WTC11 (cell line): ENCODE data around the gene KCNG1. TPM values are rescaled to one million over a fixed set of nuclear protein-coding genes. Genes with fewer than 3 reads are reported as not detected.

ENCODE experiments used
- ATAC-seq: fragments of 200-7000 bp; cut with Tn5 transposase; 2 replicates; pipeline ENCODE4 v1.10.0; 2021; ENCODE audit warnings: mild to moderate bottlenecking, moderate library complexity
- CTCF ChIA-PET: fragments of 300-600 bp; sonication (Branson Sonifier 250); formaldehyde crosslinking; loops from one replicate; lab custom pipeline; 2021; ENCODE audit warnings: antibody characterized with exemption; lab: Charles Lee
- POLR2A ChIA-PET: fragments of 350-600 bp; sonication (Branson Sonifier 250); formaldehyde crosslinking; loops from one replicate; lab custom pipeline; 2021; ENCODE audit warnings: antibody characterized with exemption; lab: Charles Lee
- DNase-seq: peaks from one replicate; pipeline ENCODE4 v3.0.0; 2021; ENCODE audit warnings: low spot score
- H3K27ac Mint-ChIP-seq: 2 replicates; pipeline ENCODE4 v1.8.0; 2021; ENCODE audit warnings: mixed read lengths
- H3K27me3 Mint-ChIP-seq: 2 replicates; pipeline ENCODE4 v1.8.0; 2021; ENCODE audit warnings: low read depth, mild to moderate bottlenecking, moderate library complexity, mixed read lengths
- H3K36me3 Mint-ChIP-seq: 2 replicates; pipeline ENCODE4 v1.8.0; 2021; ENCODE audit warnings: mixed read lengths
- H3K4me1 Mint-ChIP-seq: 2 replicates; pipeline ENCODE4 v1.8.0; 2022; ENCODE audit warnings: mixed read lengths
- H3K4me3 Mint-ChIP-seq: 2 replicates; pipeline ENCODE4 v1.8.0; 2021; ENCODE audit warnings: mild to moderate bottlenecking, moderate library complexity, mixed read lengths
- H3K9me3 Mint-ChIP-seq: 2 replicates; pipeline ENCODE4 v1.8.0; 2021; ENCODE audit warnings: mixed read lengths
- E2F1 ChIP-seq: sonication (generic); formaldehyde crosslinking; IDR thresholded peaks from 2 replicates; pipeline ENCODE4 v1.8.0; 2022; ENCODE audit warnings: mild to moderate bottlenecking, missing genetic modification reagents
- ERG ChIP-seq: fragments of 250-450 bp; sonication (Bioruptor Pico); IDR thresholded peaks from 2 replicates; pipeline ENCODE4 v1.8.0; 2021; ENCODE audit warnings: mild to moderate bottlenecking
- FOXP4 ChIP-seq: sonication (generic); formaldehyde crosslinking; IDR thresholded peaks from 2 replicates; pipeline ENCODE4 v1.8.0; 2022; ENCODE audit warnings: mild to moderate bottlenecking, missing genetic modification reagents
- GTF2I ChIP-seq: fragments of 250-450 bp; sonication (Bioruptor Pico); conservative IDR thresholded peaks from 2 replicates; pipeline ENCODE4 v1.4.0; 2021; ENCODE audit warnings: mild to moderate bottlenecking
- MLX ChIP-seq: sonication (generic); formaldehyde crosslinking; IDR thresholded peaks from 2 replicates; pipeline ENCODE4 v1.8.1; 2023; ENCODE audit warnings: mild to moderate bottlenecking, missing genetic modification reagents, moderate library complexity
- RORB ChIP-seq: fragments of 250-450 bp; sonication (Bioruptor Pico); IDR thresholded peaks from 2 replicates; pipeline ENCODE4 v1.9.0; 2021; ENCODE audit warnings: mild to moderate bottlenecking
- SOX15 ChIP-seq: fragments of 250-450 bp; sonication (Bioruptor Pico); IDR thresholded peaks from 2 replicates; pipeline ENCODE4 v1.9.0; 2021; ENCODE audit warnings: mild to moderate bottlenecking
- ZBTB21 ChIP-seq: sonication (generic); formaldehyde crosslinking; IDR thresholded peaks from 2 replicates; pipeline ENCODE4 v1.8.1; 2023; ENCODE audit warnings: mild to moderate bottlenecking, missing genetic modification reagents, borderline replicate concordance
- ZBTB43 ChIP-seq: sonication (generic); formaldehyde crosslinking; IDR thresholded peaks from 2 replicates; pipeline ENCODE4 v1.8.1; 2023; ENCODE audit warnings: mild to moderate bottlenecking, missing genetic modification reagents
- ZNF138 ChIP-seq: sonication (generic); formaldehyde crosslinking; conservative IDR thresholded peaks from 2 replicates; pipeline ENCODE4 v1.8.1; 2022; ENCODE audit warnings: mild to moderate bottlenecking, moderate library complexity, missing genetic modification reagents
- ZNF532 ChIP-seq: fragments of 250-450 bp; sonication (Bioruptor Pico); IDR thresholded peaks from 2 replicates; pipeline ENCODE4 v1.9.0; 2021; ENCODE audit warnings: mild to moderate bottlenecking, borderline replicate concordance
- total RNA-seq: library from RNA; stranded (reverse); gene quantifications from 3 replicates; pipeline ENCODE4 v1.2.3, GENCODE V29; 2021
- TF ChIP-seq, protein P1 (sequence below): sonication (generic); formaldehyde crosslinking; conservative IDR thresholded peaks from 2 replicates; pipeline ENCODE4 v1.8.1; 2023; ENCODE audit warnings: mild to moderate bottlenecking, low read depth, missing genetic modification reagents, moderate library complexity
- TF ChIP-seq, protein P2 (sequence below): fragments of 200-600 bp; IDR thresholded peaks from 2 replicates; pipeline ENCODE4 v1.8.0; 2022; ENCODE audit warnings: antibody characterized with exemption

KCNG1 gene
- total RNA-seq, 1 experiment from 2014 or later, result 34.6 TPM

DNA sequence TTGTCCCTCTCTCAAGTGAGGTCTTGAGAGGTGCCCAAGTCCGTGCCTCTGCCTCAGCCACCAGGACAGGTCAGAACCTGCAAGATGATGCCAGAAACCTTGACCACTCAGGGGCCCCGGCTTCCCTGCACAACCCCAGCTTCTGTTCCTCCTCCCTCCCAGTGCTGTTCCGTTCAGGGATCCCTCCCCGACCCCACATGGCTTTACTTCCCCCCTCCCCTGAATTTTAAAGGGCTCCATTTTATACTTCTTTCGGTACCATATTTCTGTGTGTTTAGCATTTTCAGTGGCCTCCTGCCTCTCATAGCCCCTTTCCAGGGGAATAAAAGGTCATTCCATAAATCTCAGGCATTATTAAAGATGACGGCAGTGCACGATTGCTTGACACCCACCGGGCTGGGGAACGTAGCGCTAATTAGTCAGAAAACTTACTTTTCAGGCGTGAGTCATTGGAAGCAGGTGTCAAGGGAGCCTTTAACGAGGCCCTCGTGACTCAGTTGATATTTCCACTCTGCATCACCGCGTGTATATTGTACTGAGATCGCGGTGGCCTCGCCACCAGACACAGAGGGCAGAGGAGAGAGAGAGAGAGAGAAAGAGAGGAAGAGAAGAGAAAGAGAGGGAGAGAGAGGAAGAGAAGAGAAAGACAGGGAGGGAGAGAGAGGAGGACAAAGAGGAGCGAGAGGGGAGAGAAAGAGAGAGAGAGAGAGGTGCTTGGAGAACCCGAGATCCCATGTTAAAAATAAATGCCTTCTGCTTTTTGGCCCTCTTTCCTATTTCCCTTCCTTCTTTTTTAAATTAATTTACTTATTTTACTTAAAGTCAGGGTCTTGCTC is 21.3 kb downstream of the KCNG1 start (continued):
- TF ChIP-seq E2F1 (CRISPR knock-in tag), result no peak
- no peak for TF ChIP-seq ZNF532 (CRISPR knock-in tag)
- TF ChIP-seq ZBTB21, result no peak
- no peak for TF ChIP-seq ZNF138 (CRISPR knock-in tag)

DNA sequence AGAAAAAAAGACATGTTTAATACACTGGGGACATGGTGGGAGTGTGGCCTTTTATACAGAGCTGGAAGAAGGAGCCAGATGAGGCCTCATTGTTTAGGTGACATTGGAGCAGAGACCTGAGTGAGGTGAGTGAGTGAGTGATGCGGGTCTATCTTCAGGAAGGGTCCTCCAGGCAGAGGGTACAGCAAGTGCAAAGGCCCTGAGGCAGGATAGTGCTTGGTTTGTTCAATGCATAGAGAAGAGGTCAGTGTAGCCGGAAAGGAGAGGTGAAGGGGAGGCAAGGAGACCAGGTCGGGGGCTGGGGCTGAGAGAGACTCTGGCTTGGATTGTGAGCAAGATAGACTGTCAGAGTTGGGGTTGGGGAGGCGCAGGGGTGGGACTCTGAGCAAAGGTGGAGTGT is 23.6 kb downstream of the KCNG1 start:
- no peaks in the 10 kb centered on the region for H3K9me3 Mint-ChIP-seq
- H3K4me3 Mint-ChIP-seq, result no peak overlapping the region
- peaks cover 3% of the 10 kb centered on the region; the same call in 1 of the 2 replicates for H3K4me1 Mint-ChIP-seq
- H3K27ac Mint-ChIP-seq, result no peak overlapping the region
- DNase-seq, result no peak
- H3K27me3 Mint-ChIP-seq, result peaks cover 5% of the 10 kb centered on the region
- TF ChIP-seq FOXP4 (no peak), ZBTB43 (CRISPR knock-in tag) (no peak), MLX (CRISPR knock-in tag) (no peak), RORB (CRISPR knock-in tag) (no peak), GTF2I (no peak), ERG (no peak), SOX15 (no peak)
- TF ChIP-seq, protein P1, sequence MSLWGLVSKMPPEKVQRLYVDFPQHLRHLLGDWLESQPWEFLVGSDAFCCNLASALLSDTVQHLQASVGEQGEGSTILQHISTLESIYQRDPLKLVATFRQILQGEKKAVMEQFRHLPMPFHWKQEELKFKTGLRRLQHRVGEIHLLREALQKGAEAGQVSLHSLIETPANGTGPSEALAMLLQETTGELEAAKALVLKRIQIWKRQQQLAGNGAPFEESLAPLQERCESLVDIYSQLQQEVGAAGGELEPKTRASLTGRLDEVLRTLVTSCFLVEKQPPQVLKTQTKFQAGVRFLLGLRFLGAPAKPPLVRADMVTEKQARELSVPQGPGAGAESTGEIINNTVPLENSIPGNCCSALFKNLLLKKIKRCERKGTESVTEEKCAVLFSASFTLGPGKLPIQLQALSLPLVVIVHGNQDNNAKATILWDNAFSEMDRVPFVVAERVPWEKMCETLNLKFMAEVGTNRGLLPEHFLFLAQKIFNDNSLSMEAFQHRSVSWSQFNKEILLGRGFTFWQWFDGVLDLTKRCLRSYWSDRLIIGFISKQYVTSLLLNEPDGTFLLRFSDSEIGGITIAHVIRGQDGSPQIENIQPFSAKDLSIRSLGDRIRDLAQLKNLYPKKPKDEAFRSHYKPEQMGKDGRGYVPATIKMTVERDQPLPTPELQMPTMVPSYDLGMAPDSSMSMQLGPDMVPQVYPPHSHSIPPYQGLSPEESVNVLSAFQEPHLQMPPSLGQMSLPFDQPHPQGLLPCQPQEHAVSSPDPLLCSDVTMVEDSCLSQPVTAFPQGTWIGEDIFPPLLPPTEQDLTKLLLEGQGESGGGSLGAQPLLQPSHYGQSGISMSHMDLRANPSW (CRISPR knock-in tag), result no peak
- TF ChIP-seq, protein P2, sequence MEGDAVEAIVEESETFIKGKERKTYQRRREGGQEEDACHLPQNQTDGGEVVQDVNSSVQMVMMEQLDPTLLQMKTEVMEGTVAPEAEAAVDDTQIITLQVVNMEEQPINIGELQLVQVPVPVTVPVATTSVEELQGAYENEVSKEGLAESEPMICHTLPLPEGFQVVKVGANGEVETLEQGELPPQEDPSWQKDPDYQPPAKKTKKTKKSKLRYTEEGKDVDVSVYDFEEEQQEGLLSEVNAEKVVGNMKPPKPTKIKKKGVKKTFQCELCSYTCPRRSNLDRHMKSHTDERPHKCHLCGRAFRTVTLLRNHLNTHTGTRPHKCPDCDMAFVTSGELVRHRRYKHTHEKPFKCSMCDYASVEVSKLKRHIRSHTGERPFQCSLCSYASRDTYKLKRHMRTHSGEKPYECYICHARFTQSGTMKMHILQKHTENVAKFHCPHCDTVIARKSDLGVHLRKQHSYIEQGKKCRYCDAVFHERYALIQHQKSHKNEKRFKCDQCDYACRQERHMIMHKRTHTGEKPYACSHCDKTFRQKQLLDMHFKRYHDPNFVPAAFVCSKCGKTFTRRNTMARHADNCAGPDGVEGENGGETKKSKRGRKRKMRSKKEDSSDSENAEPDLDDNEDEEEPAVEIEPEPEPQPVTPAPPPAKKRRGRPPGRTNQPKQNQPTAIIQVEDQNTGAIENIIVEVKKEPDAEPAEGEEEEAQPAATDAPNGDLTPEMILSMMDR, result no peak
- H3K36me3 Mint-ChIP-seq, result peaks cover 3% of the 10 kb centered on the region; the same call in 1 of the 2 replicates
- no peak for ATAC-seq
- ChIA-PET POLR2A (no interaction called here), CTCF (no interaction called here)
